ENCODE measurements around the gene TPCN1.

DNA sequence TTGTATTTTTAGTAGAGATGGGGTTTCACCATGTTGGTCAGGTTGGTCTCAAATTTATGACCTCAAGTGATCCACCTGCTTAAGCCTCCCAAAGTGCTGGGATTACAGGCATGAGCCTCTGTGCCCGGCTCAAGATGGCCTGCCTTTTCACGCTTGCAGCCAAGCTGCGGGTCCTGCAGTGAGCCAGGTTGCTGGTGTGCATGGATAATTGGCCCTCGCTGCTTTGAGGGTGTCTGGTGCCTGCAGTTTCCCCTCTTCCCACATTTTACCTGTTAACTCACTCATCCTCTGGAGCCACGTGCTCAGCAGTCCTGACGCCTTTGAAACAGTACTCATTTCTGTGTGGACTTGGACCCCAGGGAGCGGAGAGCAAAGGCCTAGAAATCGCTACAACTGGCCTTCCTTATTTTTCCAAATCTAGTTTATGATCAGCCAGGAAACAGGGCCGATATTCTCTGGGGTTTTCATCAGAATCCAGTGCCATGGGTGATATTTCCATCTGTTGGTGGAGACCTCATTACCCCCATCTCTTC lies 42.2 kb downstream of the TPCN1 start:
- TF ChIP-seq EZH2 (IDR thresholded peaks at IDR 0.05) (no peak), FOXP2 (optimal IDR thresholded peaks at IDR 0.05; ENCODE audit: control extremely low read depth, extremely low read length, insufficient read depth) (no peak), POLR2AphosphoS5 (IDR thresholded peaks at IDR 0.05; ENCODE audit: borderline replicate concordance, low read depth, low read length) (no peak)
